GM12878 (cell line): ENCODE measurements around the gene TCF7L1.

Experiments
- CBFB ChIP-seq: IDR thresholded peaks from 2 replicates; pipeline ENCODE4 v1.6.1; 2016; ENCODE audit warnings: antibody characterized with exemption, low read depth
- CREM ChIP-seq: IDR thresholded peaks from 2 replicates; pipeline ENCODE4 v1.6.1; 2014; ENCODE audit warnings: antibody characterized with exemption, low read depth
- EED ChIP-seq: sonication (generic); IDR thresholded peaks from 2 replicates; pipeline ENCODE4 v1.6.1; 2016; ENCODE audit warnings: antibody characterized with exemption, low read depth
- EP300 ChIP-seq, 2 experiments: fragments of 150-350 bp in 1 of 2; IDR thresholded peaks; 2 replicates each; pipeline ENCODE4 v1.6.1; 2011 to 2012; ENCODE audit warnings: low read depth in 2 of 2, low read length in 2 of 2, borderline replicate concordance in 1 of 2, improper control_type of control experiment in 1 of 2, inconsistent platforms in 1 of 2; ENCODE audit not compliant: control insufficient read depth in 1 of 2
- FOS ChIP-seq: IDR thresholded peaks from 3 replicates; pipeline ENCODE4 v1.6.1; 2011; ENCODE audit warnings: borderline replicate concordance; ENCODE audit not compliant: insufficient read length; ENCODE audit errors: extremely low read depth
- HDAC2 ChIP-seq: fragments of 200-600 bp; sonication (generic); IDR thresholded peaks from 2 replicates; pipeline ENCODE4 v1.6.1; 2017
- HDGF ChIP-seq: fragments of 450-650 bp; IDR thresholded peaks from 2 replicates; pipeline ENCODE4 v1.6.1; 2016; ENCODE audit warnings: antibody characterized with exemption
- POLR2A ChIP-seq: IDR thresholded peaks from 2 replicates; pipeline ENCODE4 v1.6.1; 2011; ENCODE audit warnings: low read depth, mild to moderate bottlenecking, low read length
- TAF1 ChIP-seq: IDR thresholded peaks from 2 replicates; pipeline ENCODE4 v1.6.1; 2011; ENCODE audit warnings: mild to moderate bottlenecking, low read depth, low read length, borderline replicate concordance
- ZNF274 ChIP-seq: IDR thresholded peaks from one replicate; pipeline ENCODE4 v1.8.0; 2011; ENCODE audit not compliant: insufficient read length, insufficient read depth
- TF ChIP-seq, protein P1 (sequence below), 3 experiments: IDR thresholded peaks in 2 of 3; conservative IDR thresholded peaks in 1 of 3; 2 replicates each; pipeline ENCODE4 v1.5.1; 2011; ENCODE audit warnings: low read depth in 3 of 3, low read length in 3 of 3, mild to moderate bottlenecking in 3 of 3, control low read depth in 2 of 3, moderate library complexity in 2 of 3, inconsistent platforms in 1 of 3, mixed read lengths in 1 of 3; ENCODE audit not compliant: control insufficient read depth in 2 of 3, insufficient read depth in 1 of 3; ENCODE audit errors: extremely low read depth in 1 of 3
- TF ChIP-seq, protein P2 (sequence below): IDR thresholded peaks from 2 replicates; pipeline ENCODE4 v1.6.1; 2012; ENCODE audit warnings: low read depth, low read length, improper control_type of control experiment
- TF ChIP-seq, protein P3 (sequence below): IDR thresholded peaks from 2 replicates; pipeline ENCODE4 v1.6.1; 2012; ENCODE audit warnings: low read length, inconsistent platforms

DNA sequence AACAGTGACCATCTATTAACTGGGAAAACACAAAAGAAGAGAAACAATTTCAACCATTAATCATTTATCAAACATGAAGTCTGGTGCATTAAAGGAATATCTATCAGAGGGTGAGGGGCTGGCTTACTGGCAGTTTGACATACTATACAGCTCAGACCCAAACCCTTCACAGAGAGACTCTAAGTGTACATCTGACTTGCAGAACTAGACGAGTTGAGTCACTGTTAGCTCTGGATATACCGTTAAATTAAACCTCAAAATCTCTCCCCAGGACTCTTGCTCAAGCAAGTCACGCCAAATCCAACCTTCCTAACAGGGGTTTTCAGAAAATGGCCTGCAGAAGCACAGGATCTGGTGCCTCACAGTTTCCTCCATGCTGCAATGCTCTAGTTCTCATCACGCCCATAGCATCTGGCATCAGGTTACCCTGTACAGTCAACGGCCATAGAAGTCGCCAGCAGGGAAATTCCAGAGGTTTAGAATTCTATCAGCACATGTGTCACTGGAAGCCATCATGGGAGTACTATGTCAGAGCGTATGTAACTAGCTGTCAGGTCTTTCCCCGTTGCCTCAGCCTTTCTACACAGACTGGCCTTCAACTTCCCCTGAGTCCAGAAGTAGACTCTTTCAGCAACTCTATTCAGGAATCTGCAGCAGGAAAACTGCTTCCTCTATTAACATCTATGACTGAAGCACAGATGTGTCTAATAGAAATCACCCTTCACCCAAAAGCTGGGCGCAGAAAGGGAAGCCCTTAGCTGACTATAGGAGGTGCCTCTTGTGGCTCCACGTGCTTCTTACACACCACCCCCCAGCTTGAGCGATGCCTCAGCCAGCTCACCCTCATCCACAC, 185.3 kb downstream of the TCF7L1 start:
- TF ChIP-seq EED (no peak; the same call in 1 of the 2 replicates), POLR2A (no peak), CBFB (no peak), HDAC2 (no peak), HDGF (no peak), ZNF274 (no peak), CREM (peak; percentile 33; the same call in 1 of the 2 replicates), FOS (no peak), TAF1 (no peak), EP300 (IDR thresholded peaks at IDR 0.05; ENCODE audit: borderline replicate concordance in 1 of 2, control insufficient read depth in 1 of 2, low read depth in 2 of 2, low read length in 2 of 2) (no peak)
- TF ChIP-seq, protein P1, sequence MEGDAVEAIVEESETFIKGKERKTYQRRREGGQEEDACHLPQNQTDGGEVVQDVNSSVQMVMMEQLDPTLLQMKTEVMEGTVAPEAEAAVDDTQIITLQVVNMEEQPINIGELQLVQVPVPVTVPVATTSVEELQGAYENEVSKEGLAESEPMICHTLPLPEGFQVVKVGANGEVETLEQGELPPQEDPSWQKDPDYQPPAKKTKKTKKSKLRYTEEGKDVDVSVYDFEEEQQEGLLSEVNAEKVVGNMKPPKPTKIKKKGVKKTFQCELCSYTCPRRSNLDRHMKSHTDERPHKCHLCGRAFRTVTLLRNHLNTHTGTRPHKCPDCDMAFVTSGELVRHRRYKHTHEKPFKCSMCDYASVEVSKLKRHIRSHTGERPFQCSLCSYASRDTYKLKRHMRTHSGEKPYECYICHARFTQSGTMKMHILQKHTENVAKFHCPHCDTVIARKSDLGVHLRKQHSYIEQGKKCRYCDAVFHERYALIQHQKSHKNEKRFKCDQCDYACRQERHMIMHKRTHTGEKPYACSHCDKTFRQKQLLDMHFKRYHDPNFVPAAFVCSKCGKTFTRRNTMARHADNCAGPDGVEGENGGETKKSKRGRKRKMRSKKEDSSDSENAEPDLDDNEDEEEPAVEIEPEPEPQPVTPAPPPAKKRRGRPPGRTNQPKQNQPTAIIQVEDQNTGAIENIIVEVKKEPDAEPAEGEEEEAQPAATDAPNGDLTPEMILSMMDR (IDR thresholded peaks at IDR 0.05 in 2 of 3, conservative IDR thresholded peaks at IDR 0.05 in 1 of 3; ENCODE audit: control insufficient read depth in 2 of 3, extremely low read depth in 1 of 3, insufficient read depth in 1 of 3, low read depth in 3 of 3, low read length in 3 of 3) = no peak
- TF ChIP-seq, protein P2, sequence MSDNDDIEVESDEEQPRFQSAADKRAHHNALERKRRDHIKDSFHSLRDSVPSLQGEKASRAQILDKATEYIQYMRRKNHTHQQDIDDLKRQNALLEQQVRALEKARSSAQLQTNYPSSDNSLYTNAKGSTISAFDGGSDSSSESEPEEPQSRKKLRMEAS = no peak
- TF ChIP-seq, protein P3, sequence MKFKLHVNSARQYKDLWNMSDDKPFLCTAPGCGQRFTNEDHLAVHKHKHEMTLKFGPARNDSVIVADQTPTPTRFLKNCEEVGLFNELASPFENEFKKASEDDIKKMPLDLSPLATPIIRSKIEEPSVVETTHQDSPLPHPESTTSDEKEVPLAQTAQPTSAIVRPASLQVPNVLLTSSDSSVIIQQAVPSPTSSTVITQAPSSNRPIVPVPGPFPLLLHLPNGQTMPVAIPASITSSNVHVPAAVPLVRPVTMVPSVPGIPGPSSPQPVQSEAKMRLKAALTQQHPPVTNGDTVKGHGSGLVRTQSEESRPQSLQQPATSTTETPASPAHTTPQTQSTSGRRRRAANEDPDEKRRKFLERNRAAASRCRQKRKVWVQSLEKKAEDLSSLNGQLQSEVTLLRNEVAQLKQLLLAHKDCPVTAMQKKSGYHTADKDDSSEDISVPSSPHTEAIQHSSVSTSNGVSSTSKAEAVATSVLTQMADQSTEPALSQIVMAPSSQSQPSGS = no peak
